NCI-H1048 (cell line): ENCODE data around the gene XYLB.

Experiments
- DNase-seq: peaks from one replicate; lab custom pipeline; 2025; lab: John Stamatoyannopoulos, UW

Gene XYLB

DNA sequence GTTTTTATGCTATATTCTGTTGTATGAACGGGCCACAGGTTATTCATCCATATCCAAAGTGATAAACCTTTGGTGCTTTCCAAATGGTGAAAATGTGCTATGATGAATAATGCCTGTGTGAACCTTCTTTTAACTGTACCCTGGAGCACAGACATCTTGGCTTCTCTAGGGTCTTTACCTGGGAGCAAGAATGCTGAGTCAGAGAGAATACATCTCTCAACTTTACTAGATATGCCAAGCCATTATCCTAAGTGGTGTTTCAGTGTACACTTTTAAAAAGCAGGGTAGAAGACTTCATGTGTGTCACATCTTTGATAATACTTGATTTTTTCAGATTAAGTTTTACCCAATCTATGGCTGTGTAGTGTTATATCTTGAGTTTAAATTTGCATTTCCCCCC lies 23.5 kb upstream of the XYLB start:
- no peak for DNase-seq

DNA sequence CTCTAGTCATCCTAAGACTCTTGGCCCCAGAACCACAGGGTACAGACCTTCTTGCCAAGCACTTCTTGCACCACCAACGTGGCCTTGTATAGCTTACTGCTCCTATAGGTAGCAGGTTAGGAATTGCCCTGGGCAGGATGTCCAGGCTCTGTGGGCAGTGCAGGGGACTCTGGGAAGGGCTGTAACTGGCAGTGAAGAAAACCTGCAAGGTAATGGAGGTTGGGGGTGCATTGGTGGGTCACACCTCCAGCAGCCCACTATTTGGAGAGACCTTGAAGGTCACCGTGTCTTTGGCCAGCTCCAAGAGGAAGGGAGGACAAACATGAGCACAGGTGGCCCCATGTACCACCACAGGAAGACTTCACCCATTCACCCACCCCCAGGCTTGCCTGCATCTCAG lies 21.3 kb upstream of the XYLB start:
- no peak for DNase-seq

DNA sequence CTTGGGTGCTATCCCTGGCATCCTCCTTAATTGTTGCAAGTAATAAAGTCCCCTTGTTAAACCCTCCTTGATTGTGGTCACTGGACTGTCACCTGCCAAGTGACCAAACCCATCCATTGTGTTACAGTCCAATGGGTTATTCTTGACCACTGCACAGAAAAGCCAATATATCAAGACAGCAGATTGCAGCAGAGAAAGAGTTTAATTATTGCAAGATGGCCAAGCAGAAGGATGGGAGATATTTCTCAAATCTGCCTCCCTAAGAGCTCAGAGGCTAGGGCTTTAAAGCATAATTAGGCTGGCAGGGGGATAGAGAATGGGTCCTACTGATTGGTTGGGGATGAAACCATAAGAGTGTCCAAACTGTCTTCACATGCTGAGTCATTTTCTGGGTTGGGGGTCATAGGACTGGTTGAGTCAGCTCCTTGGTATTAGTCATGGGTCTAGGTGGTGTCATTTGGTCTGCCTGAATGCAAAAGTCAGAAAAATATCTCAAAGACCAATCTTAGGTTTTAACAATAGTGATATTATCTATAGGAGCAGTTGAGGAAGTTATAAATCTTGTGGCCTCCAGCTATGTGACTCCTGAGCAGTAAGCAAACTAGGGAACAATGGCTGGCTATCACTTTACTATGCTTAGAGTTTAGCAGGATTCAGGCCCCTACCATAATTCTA lies 19.1 kb upstream of the XYLB start:
- DNase-seq = no peak

DNA sequence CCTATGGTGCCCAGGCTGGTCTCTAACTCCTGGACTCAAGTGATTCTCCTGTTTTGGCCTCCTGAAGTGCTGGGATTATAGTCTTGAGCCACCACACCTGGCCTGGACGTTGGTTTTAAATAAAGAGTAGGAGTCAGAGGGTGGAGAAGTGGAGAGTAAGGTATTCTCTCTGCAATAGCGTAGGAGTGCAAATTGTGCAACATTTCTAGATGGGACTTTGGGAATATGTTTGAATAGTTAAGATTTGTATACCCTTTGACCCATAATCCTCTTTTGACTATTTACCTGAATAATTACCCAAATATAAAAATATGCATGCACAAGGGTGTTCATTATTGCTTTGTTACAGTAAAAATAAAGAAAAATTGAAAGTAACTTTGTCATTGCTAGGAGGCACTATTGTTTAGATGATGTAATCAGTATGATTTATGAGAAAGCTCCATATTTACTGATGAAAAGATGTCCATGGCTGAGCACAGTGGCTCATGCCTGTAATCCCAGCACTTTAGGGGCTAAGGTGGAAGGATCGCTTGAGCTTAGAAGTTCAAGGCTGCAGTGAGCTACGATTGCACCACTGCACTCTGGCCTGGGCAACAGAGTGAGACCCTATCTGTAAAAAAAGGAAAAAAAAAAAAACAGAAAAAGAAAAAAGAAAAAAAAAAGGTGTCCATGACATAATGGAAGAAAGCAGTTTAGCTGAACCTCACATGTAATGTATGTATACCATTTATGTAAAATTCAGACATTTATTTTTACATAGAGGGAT lies 15.1 kb upstream of the XYLB start:
- no peak for DNase-seq

DNA sequence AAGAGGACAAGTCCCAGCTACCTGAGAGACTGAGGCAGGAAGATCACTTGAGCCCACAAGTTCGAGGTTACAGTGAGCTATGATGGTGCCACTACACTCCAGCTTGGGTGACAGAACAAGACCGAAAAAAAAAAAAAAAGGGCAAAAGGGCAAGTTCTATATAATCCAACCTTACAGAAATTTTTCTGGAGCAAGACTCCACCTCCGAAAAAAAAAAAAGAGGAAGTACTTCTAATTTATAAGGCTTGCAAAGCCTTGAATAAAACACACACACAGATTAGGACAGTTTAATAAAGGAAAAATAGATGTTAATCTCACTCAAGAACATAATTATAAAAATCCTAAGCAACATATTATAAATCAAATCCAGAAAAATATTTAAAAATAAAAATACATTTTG lies 14.4 kb upstream of the XYLB start:
- no peak for DNase-seq

DNA sequence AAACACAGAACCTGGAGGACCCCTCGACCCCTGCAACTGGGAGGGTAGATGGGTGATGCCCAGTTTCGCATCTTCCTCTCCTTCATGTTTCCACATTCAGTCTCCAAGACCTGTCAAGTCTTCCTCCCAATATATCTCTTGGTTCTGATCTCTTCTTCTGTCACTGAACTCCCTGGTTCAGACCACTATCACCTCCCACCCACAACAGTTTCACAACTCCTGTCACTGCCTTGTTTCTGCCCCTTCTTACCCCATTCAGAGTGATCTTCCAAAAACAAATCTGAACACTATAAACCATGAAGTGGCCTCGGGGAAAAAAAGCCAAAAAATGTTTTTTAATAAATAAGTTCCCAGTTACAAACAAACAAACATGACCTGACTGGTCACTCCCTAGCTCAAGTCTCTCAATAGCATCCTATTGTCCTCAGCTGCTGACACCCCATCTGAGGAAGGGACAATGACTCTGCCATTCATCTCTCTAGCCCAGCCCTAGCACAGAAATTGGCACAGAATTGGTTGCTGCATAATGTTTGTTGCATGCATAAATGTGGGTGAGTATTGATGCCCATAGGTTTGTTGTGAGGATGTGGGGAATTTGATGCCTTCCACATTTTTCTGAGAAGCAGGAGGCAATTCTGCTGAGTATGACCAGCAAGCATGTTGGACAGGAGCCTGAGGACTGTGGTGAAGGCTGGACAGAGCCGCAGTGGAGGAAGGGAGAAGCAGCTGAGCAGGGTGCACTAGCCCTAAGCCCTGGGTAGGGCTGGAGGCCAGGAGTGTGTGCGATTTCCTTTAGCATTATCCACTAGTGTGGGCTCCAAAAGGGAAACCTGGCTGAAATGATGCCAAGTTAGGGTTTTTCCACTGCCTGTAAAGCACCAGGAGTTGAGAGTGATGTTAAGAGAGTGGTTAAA lies 12.2 kb upstream of the XYLB start:
- no peak for DNase-seq

DNA sequence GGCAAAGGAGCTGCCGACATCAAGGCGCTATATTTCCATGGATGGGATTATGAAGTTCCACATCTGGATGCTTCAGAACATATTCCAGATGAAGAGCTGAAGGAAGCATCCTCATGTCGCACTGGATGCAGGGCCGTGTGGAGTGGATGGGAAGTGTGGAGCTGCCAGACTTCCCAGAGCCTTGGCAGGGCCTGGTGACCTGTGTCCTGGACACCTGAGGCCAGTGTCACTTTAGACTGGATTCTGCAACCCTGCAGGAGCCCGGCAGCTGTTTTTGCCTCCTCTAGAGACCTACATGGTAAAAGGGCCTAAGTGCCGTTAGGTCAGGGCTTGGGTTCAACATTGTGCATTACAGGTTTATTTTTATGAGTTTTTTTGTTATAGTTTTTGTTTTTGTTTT lies 11.3 kb upstream of the XYLB start:
- DNase-seq = no peak

DNA sequence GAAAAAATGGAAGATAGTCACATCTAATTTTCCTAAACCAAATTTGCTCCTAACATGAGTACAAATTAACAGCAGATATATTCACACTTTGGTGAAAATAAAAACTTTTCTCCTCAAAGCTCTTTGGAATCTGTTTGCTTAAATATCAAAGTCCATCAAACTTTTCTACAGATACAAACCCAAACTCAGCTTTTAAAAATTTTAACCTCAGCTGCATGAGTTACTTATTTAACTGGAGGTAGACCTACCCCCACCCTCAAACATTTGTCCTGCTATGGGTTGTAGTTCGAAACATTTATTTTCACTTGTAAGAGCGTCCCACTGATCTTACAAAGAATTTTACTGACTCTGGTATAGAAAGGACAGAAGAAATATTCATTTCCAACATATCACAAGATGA lies 8.9 kb upstream of the XYLB start:
- no peak for DNase-seq

DNA sequence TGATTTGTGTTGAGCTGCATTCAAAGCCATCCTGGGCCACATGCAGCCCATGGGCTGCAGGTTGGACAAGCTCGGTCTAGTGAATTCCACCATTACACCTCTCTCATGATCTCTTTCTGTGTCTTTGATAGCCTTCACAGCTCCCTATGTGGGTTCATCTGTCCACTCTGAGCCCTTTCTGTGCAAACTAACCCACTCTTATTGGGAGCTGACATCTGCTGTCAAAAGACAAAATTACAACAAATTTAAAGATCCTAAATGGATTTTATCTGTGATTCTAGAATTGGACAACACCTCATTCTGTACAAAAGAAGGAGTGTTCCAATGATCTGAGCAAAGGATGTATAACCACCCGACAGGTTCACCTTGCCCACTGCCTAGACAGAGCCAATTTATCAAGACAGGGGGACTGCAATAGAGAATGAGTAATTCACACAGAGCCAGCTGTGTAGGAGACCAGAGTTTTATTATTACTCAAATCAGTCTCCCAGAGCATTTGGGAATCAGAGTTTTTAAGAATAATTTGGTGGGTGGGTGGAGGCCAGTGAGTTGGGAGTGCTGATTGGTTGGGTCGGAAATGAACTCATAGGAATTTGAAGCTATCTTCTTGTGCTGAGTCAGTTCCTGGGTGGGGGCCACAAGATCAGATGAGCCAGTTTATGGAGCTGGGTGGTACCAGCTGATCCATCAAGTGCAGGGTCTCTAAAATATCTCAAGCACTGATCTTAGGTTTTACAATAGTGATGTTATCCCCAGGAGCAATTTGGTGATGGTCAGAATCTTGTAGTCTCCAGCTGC lies 2.6 kb upstream of the XYLB start:
- DNase-seq = no peak

DNA sequence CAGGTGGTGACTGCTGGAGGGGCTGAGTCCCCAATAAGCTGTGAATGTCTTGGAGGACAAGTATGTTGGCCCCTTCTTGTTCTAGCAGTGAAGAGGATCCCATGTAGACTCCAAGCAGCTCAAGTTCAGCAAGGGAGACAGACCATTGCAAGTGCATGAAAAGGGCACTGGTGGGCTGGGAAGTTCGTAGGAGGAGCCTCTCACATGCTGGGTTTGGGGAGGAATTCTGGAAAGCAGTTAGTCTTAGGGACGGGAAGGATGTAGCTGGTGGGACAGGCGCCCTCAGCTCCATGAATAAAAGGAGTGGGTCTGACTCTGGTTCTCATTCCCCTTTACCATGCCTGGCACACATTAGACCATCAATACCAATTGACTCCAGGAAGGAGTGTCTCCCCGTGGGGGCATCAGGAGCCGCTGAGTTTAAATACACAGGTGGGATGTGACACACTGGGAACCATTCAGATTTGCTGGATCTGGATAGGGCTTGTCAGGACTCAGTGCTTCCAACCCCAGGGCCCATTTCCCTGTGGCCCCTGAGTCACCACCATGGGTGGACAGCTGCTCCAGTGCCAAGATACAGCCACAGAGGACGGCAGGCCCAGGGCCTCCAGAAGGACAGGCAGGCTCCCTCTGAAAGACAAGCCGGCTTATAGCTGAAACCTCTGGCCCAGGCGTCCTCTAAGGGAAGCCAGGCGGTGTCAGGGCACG lies 552 bp upstream of the XYLB start:
- DNase-seq = no peak

DNA sequence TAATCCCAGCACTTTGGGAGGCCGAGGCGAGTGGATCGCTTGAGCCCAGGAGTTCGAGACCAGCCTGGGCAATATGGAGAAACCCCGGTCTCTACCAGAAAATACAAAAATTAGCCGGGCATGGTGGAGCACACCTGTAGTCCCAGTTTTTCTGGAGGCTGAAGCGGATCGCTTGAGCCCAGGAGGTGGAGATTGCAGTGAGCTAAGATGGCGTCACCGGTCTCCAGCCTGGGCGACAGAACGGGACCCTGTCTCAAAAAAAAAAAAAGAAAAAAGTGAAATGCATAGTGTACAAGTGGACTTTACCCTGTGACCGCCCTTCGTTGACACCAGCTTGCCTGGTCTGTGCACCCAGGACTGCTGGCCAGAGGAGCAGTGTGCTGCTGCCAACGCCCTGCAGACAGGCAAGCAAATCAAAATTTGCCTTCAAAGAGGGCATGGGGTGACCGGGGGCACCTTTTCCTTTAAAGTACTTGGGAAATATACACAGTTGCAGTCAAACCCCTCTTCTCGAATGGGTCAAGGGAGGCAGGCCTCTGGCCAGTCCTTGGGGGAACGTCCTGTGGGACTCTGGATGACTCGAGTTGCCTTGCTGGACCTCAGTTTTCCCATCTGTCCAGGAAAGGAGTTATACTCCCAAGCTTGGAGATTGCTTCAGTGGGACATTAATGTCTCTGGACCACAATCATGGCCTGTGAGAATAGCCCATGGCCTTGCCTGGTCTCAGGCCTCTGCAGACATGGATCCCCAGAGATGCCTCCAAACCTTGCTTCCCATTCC lies 1.0 kb downstream of the XYLB start:
- no peak for DNase-seq

DNA sequence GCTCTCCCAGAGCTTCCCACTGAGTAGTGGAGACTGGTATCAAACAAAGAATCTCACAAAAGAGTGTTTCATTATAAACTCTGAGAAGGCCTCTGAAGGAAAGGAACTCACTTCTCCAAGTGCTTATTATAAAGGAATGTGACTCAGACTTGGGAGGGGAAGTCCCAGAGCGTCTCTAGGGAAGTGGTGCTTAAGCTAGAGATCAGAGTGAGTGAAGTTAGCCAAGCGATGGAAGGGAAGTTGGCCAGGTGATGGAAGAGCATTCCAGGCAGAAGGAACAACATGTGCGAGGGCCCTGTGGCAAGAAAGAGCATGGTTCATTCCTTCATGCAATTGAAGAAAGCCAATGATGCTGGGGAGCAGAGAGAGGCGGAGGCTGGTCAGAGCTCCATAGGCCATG lies 2.3 kb downstream of the XYLB start:
- DNase-seq = no peak

DNA sequence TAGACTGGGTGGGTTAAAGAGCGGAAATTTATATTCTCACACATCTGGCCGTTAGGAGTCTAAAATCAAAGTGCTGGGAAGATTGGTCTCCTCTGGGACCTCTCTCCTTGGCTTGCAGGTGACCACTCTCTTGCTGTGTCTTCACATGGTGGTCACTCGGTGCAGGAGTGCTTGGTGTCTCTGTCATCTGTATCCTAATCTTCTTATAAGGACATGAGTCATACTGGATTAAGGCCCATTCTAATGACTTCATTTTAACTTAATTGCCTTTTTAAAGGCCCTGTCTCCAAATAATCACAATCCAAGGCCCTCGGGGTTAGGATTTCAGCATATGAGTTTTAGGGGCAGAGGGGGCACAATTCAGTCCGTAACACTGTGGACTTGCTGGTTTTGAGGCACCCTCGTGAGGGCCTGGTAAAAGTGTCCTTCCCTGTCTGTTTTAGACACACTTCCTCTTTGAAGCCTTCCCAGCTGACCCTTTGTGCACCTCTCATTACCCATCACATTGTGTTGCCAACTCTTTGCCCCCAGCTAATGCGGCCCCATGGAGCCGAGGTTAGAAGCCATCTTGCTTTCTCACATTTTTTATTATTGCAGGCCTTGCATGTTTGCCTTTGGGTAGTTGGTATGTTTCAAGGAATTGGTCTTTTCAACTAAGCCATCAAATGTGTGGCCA lies 3.2 kb downstream of the XYLB start:
- DNase-seq = no peak

DNA sequence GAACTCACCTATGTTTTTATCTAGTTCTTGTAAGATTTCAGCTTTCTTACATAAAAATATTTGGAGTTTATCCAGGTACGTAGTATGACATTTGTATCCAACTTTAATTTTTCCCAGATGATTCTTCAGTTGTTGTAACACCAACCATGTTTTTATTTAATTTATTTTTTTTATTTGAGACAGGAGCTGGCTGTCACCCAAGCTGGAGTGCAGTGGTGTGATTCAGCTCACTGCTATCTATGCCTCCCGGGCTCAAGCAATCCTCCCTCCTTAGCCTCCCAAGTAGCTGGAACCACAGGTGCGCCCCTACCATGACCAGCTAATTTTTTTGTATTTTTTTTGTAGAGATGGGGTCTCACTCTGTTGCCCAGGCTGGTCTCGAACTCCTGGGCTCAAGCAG lies 6.6 kb downstream of the XYLB start:
- no peak for DNase-seq

DNA sequence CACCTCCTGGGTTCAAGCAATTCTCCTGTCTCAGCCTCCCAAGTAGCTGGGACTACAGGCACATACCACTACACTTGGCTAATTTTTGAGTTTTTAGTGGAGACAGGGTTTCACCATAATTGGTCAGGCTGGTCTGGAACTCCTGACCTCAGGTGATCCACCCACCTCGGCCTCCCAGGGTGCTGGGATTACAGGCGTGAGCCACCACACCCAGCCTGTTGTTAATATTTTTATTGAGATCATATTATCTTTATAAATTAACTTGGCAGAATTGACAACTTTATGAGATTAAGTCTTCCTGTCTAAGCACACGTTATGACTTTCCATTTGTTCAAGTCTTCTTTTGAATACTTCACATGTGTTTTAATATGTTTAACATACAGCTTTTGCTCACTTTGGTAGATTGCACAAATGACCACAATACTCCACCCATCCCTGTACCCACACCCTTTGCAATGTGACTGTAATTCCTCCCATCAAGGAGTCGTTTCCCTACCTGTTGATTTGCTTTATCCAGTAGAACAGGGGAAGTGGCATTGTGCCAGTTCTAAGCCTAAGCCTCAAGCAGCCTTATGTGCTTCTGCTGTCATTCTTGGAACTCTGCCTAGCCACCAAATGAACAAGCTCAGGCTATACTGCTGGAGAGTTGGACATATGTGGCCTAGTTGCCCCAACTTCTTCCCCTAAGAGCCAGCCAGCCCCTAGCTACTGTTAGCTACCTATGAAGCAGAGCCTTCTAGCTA lies 8.2 kb downstream of the XYLB start:
- DNase-seq = no peak

DNA sequence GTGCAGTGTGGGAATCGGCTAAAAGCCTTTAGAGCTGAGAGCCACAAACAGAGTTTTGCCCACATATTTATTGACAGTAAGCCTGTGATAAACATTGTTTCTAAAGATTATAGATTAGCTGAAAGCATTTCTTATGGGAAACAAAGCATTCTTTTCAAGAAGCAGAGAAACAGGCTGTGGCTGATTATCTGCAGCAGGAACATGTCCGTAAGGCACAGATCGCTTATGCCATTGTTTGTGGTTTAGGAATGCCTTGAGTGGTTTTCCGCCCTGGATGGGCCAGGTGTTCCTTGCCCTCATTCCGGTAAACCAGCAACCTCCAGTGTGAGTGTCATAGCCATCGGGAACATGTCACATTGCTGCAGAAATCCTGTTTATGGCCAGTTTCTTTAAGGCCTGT lies 12.5 kb downstream of the XYLB start:
- DNase-seq = no peak

DNA sequence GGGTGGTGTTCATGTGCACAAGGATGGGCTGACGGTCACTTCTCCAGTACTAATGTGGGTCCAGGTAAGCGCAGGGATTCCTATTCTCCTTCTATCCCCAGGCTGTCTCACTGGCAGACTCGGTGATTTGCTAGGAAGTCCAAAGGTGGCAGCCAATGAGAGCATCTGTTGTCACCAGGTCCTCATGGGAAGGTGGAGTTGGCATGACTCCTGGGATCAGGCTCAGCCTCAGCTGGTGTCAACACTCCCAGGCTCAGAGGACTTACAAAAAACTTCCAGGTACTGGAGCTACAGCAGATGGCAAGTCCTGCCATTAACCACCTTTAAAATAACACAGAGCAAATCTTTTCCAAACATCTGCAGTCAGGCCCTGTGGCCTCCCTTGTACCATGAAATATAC lies 13.8 kb downstream of the XYLB start:
- DNase-seq = no peak

DNA sequence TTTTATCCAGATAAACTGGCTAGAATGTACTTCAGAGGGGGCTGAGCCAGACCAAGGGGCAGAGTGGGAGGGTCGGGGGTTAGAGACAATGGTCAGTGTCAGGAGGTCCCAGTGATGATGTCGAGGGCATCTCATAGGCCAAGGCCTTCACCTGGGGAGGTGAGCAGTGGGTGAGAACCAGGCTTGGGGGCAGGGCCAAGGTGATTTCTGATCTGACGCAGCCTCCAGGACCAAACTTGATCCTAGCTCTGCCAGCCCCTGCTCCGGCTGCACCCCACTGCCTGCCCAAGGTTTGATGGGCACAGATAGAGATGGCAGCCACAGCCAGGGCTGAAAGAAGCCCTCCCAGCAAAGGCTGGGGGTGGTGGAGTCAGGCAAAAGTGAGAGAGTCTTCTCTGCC lies 14.9 kb downstream of the XYLB start:
- no peak for DNase-seq

DNA sequence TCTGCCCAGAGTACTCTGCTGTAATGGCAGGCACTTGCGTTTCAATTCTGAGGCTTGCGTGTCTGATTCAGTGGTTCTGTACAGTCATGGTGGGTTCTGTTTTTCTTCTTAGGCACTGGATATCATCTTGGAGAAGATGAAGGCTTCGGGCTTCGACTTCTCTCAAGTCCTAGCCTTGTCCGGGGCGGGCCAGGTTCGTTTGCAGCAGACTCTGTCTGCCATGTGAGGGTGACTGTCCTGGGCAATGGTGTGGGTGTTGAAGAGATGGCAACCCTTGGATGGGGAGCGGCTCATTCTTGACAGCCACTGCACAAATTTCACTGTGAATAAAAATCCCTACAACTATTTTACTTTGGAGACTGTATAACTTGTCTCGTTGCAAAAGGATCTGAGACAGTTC lies 16.2 kb downstream of the XYLB start:
- no peak for DNase-seq
